NCI-H748 (cell line): ENCODE measurements around the gene ZNF276.
"Not testable (repeated sequence)": the region's sequence is repeated elsewhere in the genome, so short reads cannot be mapped to it uniquely, and the experiment has no call there.

Experiments
- DNase-seq: peaks from one replicate; lab custom pipeline; 2025; ENCODE audit not compliant: unreplicated experiment; lab: John Stamatoyannopoulos, UW

ZNF276 gene

GRCh38 chr16:89779909-89780305 lies 58.6 kb downstream of the ZNF276 start:
- DNase-seq = no peak

DNA sequence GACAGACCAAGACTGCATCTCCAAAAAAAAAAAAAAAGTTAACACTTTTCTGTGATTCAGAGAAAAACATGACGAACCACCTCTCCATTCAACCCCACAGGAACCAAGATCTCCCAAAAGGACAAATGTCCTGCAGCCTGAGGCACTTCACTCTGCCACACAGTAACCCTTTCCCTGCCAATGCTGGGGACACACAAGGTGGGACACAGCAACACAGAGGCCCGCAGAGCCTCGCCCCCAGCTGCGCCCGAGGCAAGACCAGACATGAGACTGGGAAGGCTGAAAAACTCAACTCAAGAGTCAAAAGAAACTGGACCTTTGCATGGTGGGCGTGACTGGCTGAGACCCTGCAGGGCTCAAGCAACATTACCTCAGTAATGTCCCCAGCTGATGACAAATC lies 61.2 kb downstream of the ZNF276 start:
- no peak for DNase-seq

- not testable (repeated sequence) for DNase-seq
Observed at GRCh38 chr16:89783952-89784351, 62.6 kb downstream of the ZNF276 start.

DNA sequence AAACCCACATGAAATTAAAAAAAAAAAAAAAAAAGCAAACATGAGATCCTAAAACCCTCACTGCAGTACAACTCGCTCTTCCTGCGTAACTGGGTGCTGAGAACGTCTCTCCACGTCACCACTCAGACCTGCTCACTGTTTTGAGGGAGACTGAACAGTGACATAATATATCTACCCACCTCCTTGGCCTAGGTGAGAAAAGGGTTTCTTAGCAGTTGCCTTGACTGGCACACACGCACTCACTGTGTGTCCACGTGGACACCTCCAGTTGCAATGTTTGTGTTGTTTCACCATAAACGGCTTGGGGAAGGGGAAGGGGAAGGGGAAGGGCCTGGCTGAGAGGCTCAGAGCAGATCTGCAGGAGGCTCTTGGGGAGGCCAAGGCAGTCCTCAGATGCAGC lies 63.1 kb downstream of the ZNF276 start:
- DNase-seq = no peak

GRCh38 chr16:89785523-89786155 lies 64.3 kb downstream of the ZNF276 start:
- DNase-seq = no peak

- no peak for DNase-seq
Observed at GRCh38 chr16:89786474-89787364, 65.4 kb downstream of the ZNF276 start.

DNA sequence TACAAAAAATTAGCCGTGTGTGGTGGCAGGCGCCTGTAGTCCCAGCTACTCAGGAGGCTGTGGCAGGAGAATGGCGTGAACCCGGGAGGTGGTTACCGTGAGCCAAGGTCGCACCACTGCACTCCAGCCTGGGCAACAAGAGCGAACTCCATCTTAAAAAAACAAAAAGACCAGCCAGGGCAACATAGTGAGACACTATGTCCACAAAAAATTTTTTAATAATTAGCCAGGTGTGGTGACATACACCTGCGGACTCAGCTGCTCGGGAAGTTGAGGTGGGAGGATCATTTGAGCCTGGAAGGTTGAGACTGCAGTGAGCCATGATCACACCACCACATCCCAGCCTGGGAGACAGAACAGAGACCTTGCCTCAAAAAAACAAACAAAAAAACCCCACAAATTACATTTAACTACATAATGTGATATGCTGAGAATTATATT lies 66.0 kb downstream of the ZNF276 start:
- DNase-seq = no peak
